GM18499 (cell line): ENCODE measurements around the gene HEPH.
"Not testable (repeated sequence)": the region's sequence is repeated elsewhere in the genome, so short reads cannot be mapped to it uniquely, and the experiment has no call there.

Source experiments
- ATAC-seq: cut with Tn5 transposase; IDR thresholded peaks from one replicate; pipeline ENCODE4 v1.9.1; 2021; ENCODE audit warnings: moderate number of reproducible peaks; ENCODE audit not compliant: insufficient read depth, unreplicated experiment

Gene HEPH

DNA sequence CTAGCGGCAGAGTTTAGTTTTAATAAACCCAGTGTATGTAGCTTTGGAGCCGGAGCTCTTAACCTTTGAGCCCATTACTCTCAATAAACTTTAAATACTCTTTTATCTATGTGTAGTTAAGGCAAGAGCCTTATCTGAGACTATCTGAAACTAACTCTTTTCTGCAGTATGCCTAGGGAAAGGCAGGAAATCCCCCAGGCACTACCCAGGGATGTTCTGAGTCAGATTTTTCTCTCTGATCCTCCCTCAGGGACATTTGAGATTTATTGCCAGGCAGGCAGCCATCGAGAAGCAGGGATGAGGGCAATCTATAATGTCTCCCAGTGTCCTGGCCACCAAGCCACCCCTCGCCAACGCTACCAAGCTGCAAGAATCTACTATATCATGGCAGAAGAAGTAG, 39.1 kb downstream of the HEPH start:
- ATAC-seq = no peak

DNA sequence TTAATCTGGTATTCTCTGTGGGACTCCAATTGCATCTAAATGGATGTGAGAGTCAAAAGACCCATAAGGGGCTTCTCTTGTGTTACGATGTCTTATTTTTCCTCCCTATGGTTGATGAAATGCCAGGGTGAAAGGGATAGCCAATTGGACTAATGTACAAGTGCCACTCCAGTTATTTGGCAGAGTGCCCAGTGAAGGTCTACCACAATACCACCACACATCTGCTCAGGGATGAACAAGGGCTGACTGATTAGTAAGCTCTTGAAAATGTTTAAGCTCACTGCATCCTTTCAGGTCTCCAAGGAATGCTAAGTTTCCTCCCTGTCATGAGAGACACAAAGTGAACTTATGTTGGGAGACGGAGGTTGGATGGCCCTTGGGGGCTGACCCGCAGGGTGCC, 57.8 kb downstream of the HEPH start:
- no peak for ATAC-seq

DNA sequence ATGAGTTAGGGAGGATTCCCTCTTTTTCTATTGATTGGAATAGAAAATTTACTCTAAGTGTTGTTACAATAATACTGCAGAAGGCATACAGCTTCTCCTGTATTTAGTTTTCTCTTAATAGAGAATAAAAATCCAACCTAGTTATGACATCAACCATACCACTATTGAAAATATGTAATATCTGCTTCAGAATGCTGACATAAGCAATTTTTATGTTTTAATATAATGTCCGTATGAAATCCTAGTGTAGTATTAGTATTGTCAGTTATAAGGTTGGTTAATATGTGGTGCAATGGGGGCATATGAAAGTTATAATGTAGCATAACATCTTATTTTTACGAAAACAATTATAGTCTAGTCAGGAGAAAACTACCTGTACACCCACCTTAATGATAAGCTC, 68.2 kb downstream of the HEPH start:
- no peak for ATAC-seq

DNA sequence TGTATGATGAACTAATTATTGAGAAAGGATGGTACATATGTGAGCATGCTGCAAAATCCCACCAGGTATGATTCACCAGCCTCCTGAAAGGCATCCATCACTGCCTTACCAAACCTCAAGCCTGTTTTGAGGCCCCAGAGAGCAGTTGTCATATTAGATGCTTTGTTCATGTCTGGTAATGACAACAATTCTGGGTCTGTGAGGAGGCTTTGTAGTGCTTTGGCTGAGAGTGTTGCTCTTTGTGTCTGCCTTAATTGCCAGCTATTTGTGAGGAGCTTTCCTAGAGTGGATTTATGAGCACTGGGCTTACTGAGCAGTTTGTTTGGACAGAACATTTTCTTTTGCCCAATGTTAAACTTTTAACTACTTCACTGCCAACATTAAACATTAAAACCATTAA, 69.2 kb downstream of the HEPH start:
- no peak for ATAC-seq

DNA sequence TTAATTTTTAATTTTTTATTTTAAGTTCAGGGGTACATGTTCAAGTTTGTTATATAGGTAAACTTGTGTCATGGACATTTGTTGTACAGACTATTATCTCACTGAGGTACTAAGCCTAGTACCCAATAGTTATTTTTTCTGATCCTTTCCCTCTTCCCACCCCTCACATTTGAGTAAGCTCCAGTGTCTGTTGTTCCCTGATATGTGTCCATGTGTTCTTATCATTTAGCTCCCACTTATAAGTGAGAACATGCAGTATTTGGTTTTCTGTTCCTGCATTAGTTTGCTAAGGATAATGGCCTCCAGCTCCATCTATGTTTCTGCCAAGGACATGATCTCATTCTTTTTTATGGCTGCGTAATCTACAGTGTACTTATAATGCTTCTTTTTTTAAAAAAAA, 69.9 kb downstream of the HEPH start:
- not testable (repeated sequence) for ATAC-seq

DNA sequence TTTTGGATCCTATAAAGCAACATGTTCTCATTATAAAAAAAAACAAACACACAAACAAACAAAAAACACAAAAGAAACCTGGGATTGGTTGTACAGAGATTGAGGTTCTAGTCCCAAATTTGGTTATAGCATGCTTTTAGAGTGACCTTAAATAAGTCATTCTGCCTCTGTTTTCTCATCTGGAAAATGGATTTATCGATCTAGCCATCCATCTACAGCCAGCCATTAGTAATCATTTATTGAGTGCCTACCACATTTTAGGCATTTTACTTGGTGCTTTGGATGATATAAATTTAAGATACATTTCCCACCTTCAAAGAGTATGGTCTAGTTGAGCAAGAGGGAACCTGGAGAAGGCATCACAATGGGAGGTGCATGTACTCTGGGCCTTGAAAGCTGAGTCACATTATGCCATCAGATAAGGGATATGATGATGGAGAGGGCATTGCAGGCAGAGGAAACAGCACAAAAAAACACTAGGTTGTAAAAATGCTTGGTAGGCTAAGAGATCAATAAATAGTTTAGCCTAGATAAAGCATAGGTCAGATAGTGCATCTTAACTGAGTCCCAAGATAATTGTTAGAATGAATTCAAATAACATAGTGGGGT, 91.4 kb downstream of the HEPH start:
- ATAC-seq = no peak

DNA sequence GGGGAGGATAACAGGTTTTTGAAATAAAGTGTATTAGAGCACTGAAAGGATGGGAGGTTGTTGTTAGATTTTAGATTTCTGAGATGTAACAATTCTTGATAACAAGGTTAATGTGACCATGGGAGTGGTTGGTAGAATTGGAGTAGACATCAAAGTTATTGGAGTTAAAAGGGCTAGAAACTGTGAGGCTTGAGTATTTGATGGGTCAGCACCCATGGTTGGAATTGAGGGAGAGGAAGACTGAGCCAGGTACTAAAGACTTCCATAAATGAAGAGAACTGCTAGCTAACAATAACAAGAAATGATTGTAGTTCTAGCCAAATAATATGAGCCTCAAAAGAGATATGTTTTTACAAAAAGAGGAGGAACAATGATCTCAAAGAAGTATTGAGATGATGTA, 98.8 kb downstream of the HEPH start:
- no peak for ATAC-seq
